H9 (cell line): Measurements from ENCODE around the gene TRAFD1. TPM values are rescaled to one million over a fixed set of nuclear protein-coding genes. Genes with fewer than 3 reads are reported as not detected.

Experiments
- DNase-seq: peaks from one replicate; pipeline ENCODE4 v3.0.0-alpha.2; 2017
- H2AFZ ChIP-seq: one replicate; pipeline ENCODE4 v1.6.1; 2013; ENCODE audit warnings: mild to moderate bottlenecking, low read length, control low read depth, moderate library complexity
- H2AK5ac ChIP-seq: 2 replicates; pipeline ENCODE4 v1.6.1; 2013; ENCODE audit warnings: low read length, control low read depth, mixed read lengths; ENCODE audit not compliant: insufficient read length
- H2BK120ac ChIP-seq: one replicate; pipeline ENCODE4 v1.6.1; 2013; ENCODE audit warnings: low read depth, mild to moderate bottlenecking, low read length, control low read depth, inconsistent platforms; ENCODE audit not compliant: poor library complexity, severe bottlenecking
- H2BK12ac ChIP-seq: 2 replicates; pipeline ENCODE4 v1.6.1; 2013; ENCODE audit warnings: low read length, control low read depth, mixed read lengths, low read depth; ENCODE audit not compliant: insufficient read length
- H2BK15ac ChIP-seq: 2 replicates; pipeline ENCODE4 v1.6.1; 2013; ENCODE audit warnings: low read depth, low read length, control low read depth
- H2BK20ac ChIP-seq: one replicate; pipeline ENCODE4 v1.6.1; 2013; ENCODE audit warnings: low read depth, mild to moderate bottlenecking, low read length, control low read depth, inconsistent platforms; ENCODE audit not compliant: poor library complexity, severe bottlenecking
- H2BK5ac ChIP-seq: 2 replicates; pipeline ENCODE4 v1.6.1; 2013; ENCODE audit warnings: low read length, control low read depth, mixed read lengths; ENCODE audit not compliant: insufficient read length
- H3K14ac ChIP-seq: 2 replicates; pipeline ENCODE4 v1.6.1; 2013; ENCODE audit warnings: low read length, control low read depth; ENCODE audit not compliant: insufficient read depth
- H3K18ac ChIP-seq: 2 replicates; pipeline ENCODE4 v1.6.1; 2013; ENCODE audit warnings: low read depth, mild to moderate bottlenecking, mixed read lengths, low read length, control low read depth; ENCODE audit not compliant: insufficient read length
- H3K23ac ChIP-seq: 2 replicates; pipeline ENCODE4 v1.6.1; 2013; ENCODE audit warnings: low read length, control low read depth, mixed read lengths, low read depth; ENCODE audit not compliant: insufficient read length
- H3K23me2 ChIP-seq: 2 replicates; pipeline ENCODE4 v1.6.1; 2013; ENCODE audit warnings: low read depth, mild to moderate bottlenecking, mixed read lengths, low read length, control low read depth; ENCODE audit not compliant: insufficient read length, poor library complexity, severe bottlenecking
- H3K27ac ChIP-seq: 2 replicates; pipeline ENCODE4 v1.5.1; 2013; ENCODE audit warnings: low read length, control low read depth, mixed read lengths, low read depth; ENCODE audit not compliant: insufficient read length
- H3K27me3 ChIP-seq: 2 replicates; pipeline ENCODE4 v1.6.1; 2013; ENCODE audit warnings: low read length, control low read depth, inconsistent platforms; ENCODE audit not compliant: insufficient read depth
- H3K4ac ChIP-seq: 2 replicates; pipeline ENCODE4 v1.6.1; 2013; ENCODE audit warnings: low read depth, mild to moderate bottlenecking, control low read depth, inconsistent platforms, low read length, moderate library complexity
- H3K4me1 ChIP-seq: 2 replicates; pipeline ENCODE4 v1.6.1; 2013; ENCODE audit warnings: low read length, control low read depth, inconsistent platforms; ENCODE audit not compliant: insufficient read depth
- H3K4me2 ChIP-seq: 2 replicates; pipeline ENCODE4 v1.6.1; 2013; ENCODE audit warnings: low read length, control low read depth, mixed read lengths; ENCODE audit not compliant: insufficient read length, insufficient read depth
- H3K56ac ChIP-seq: 2 replicates; pipeline ENCODE4 v1.6.1; 2013; ENCODE audit warnings: low read depth, mild to moderate bottlenecking, mixed read lengths, low read length, control low read depth; ENCODE audit not compliant: insufficient read length
- H3K79me1 ChIP-seq: 2 replicates; pipeline ENCODE4 v1.6.1; 2013; ENCODE audit warnings: low read depth, mild to moderate bottlenecking, moderate library complexity, low read length, control low read depth, inconsistent platforms; ENCODE audit not compliant: insufficient read depth, poor library complexity, severe bottlenecking
- H3K79me2 ChIP-seq: 2 replicates; pipeline ENCODE4 v1.6.1; 2013; ENCODE audit warnings: low read length, control low read depth, inconsistent platforms; ENCODE audit not compliant: insufficient read depth
- H3K9ac ChIP-seq: 2 replicates; pipeline ENCODE4 v1.6.1; 2013; ENCODE audit warnings: low read length, control low read depth, mixed read lengths; ENCODE audit not compliant: insufficient read length; ENCODE audit errors: extremely low read depth
- H3K9me3 ChIP-seq: one replicate; pipeline ENCODE4 v1.6.1; 2013; ENCODE audit warnings: low read depth, low read length, inconsistent platforms; ENCODE audit not compliant: control insufficient read depth
- H3T11ph ChIP-seq: one replicate; pipeline ENCODE4 v1.6.1; 2013; ENCODE audit warnings: mild to moderate bottlenecking, low read length, control low read depth, inconsistent platforms
- H4K20me1 ChIP-seq: one replicate; pipeline ENCODE4 v1.6.1; 2013; ENCODE audit not compliant: control insufficient read depth, insufficient read length, insufficient read depth
- H4K5ac ChIP-seq: 2 replicates; pipeline ENCODE4 v1.6.1; 2013; ENCODE audit warnings: low read depth, mild to moderate bottlenecking, mixed read lengths, low read length, control low read depth; ENCODE audit not compliant: insufficient read length
- H4K8ac ChIP-seq: replicated peaks from 2 replicates; pipeline ENCODE4 v1.6.1; 2013; ENCODE audit warnings: low read length, control low read depth, mixed read lengths, low read depth; ENCODE audit not compliant: insufficient read length
- H4K91ac ChIP-seq: 2 replicates; pipeline ENCODE4 v1.6.1; 2013; ENCODE audit warnings: low read depth, mild to moderate bottlenecking, moderate library complexity, mixed read lengths, low read length, control low read depth; ENCODE audit not compliant: insufficient read length
- H3K27ac Mint-ChIP-seq, 3 experiments: 2 replicates in 2 of 3; 3 replicates in 1 of 3; pipeline ENCODE4 v1.8.0; 2020 to 2021; ENCODE audit warnings: mixed read lengths in 3 of 3, mild to moderate bottlenecking in 1 of 3, moderate library complexity in 1 of 3
- H3K27me3 Mint-ChIP-seq: 2 replicates; pipeline ENCODE4 v1.8.0; 2021; ENCODE audit warnings: low read depth, mild to moderate bottlenecking, moderate library complexity, mixed read lengths
- H3K36me3 Mint-ChIP-seq, 3 experiments: 2 replicates in 2 of 3; 3 replicates in 1 of 3; pipeline ENCODE4 v1.8.0; 2020 to 2021; ENCODE audit warnings: low read depth in 3 of 3, mixed read lengths in 3 of 3; ENCODE audit not compliant: insufficient read depth in 1 of 3
- H3K4me1 Mint-ChIP-seq, 2 experiments: 2 replicates each; pipeline ENCODE4 v1.8.0; 2020; ENCODE audit warnings: mixed read lengths in 2 of 2
- H3K4me3 Mint-ChIP-seq, 2 experiments: 2 replicates in 1 of 2; 3 replicates in 1 of 2; pipeline ENCODE4 v1.8.0; 2020 to 2021; ENCODE audit warnings: mild to moderate bottlenecking in 2 of 2, mixed read lengths in 2 of 2, moderate library complexity in 1 of 2
- H3K9me3 Mint-ChIP-seq, 2 experiments: 2 replicates in 1 of 2; 3 replicates in 1 of 2; pipeline ENCODE4 v1.8.0; 2020; ENCODE audit warnings: mild to moderate bottlenecking in 2 of 2, mixed read lengths in 2 of 2, moderate library complexity in 1 of 2
- CTCF ChIP-seq: fragments of 200-600 bp; sonication (generic); conservative IDR thresholded peaks from 3 replicates; pipeline ENCODE4 v1.8.0; 2021; ENCODE audit warnings: antibody characterized with exemption, mild to moderate bottlenecking
- WGBS: extraction: QIAGEN DNeasy Blood & Tissue Kit; methylation state at CpG from one replicate; pipeline ENCODE4 v1.1.7; 2013; ENCODE audit warnings: missing lambda C conversion rate, low lambda C conversion rate, mixed read lengths; ENCODE audit not compliant: insufficient read length; ENCODE audit errors: extremely low coverage; 5-methylcytosine and 5-hydroxymethylcytosine counted together
- total RNA-seq: library from RNA; stranded (reverse); gene quantifications from 2 replicates; pipeline ENCODE4 v1.2.1, GENCODE V29; 2021

TRAFD1 gene
- total RNA-seq, 1 experiment from 2014 or later = 32.0 TPM

GRCh38 chr12:112091563-112091962 is 33.8 kb upstream of the TRAFD1 start:
- peaks cover 5% of the 10 kb centered on the region; the same call in 1 of the 2 replicates for H3K79me2 ChIP-seq
- no peak overlapping the region; a peak in 1 of 7 replicates for H3K27ac Mint-ChIP-seq

More at GRCh38 chr12:112091563-112091962, 33.8 kb upstream of the TRAFD1 start:
- Mint-ChIP-seq H3K9me3 (no peaks in the 10 kb centered on the region), H3K36me3 (peaks cover 30 to 69% (median 51%) of the 10 kb centered on the region in 3 experiments; a peak in 6 of 7 replicates), H3K4me1 (peaks cover 4 to 7% of the 10 kb centered on the region in 2 experiments; a peak in 3 of 4 replicates), H3K4me3 (no peak overlapping the region), H3K27me3 (no peaks in the 10 kb centered on the region)
- no peaks in the 10 kb centered on the region for H3K23me2 ChIP-seq
- peaks cover 6% of the 10 kb centered on the region for H3K79me1 ChIP-seq
- no peaks in the 10 kb centered on the region for H4K20me1 ChIP-seq
- H4K8ac ChIP-seq = no peak overlapping the region
- no peak overlapping the region for H2BK12ac ChIP-seq
- H3K4me2 ChIP-seq = no peak overlapping the region
- no peak overlapping the region for H3T11ph ChIP-seq
- H2BK5ac ChIP-seq = no peak overlapping the region
- H3K9ac ChIP-seq = no peak overlapping the region
- H4K5ac ChIP-seq = no peak overlapping the region
- H3K4ac ChIP-seq = no peak overlapping the region
- H3K18ac ChIP-seq = no peak overlapping the region
- no peak overlapping the region for H2BK120ac ChIP-seq
- no peaks in the 10 kb centered on the region for H3K27me3 ChIP-seq
- no peaks in the 10 kb centered on the region for H3K4me1 ChIP-seq
- no peak overlapping the region for H2BK15ac ChIP-seq
- H4K91ac ChIP-seq = no peak overlapping the region
- no peak overlapping the region for H3K56ac ChIP-seq
- H2AK5ac ChIP-seq = no peak overlapping the region
- no peak overlapping the region for H3K23ac ChIP-seq
- H2BK20ac ChIP-seq = no peak overlapping the region
- no peak overlapping the region for H3K14ac ChIP-seq
- no peak overlapping the region for H3K27ac ChIP-seq
- no peak for DNase-seq
- H2AFZ ChIP-seq = no peak overlapping the region
- no peaks in the 10 kb centered on the region for H3K9me3 ChIP-seq
- no peak for TF ChIP-seq CTCF
- WGBS = no CpG with 5 or more reads among the region's 3 CpGs
